COLO668 (cell line): ENCODE results near the gene EPAS1.

Experiments
- DNase-seq: peaks from one replicate; lab custom pipeline; 2025; ENCODE audit not compliant: unreplicated experiment; lab: John Stamatoyannopoulos, UW

The EPAS1 gene

GRCh38 chr2:46337208-46337994 is 40.2 kb downstream of the EPAS1 start:
- no peak for DNase-seq

GRCh38 chr2:46338674-46339073 is 41.5 kb downstream of the EPAS1 start:
- no peak for DNase-seq

- no peak for DNase-seq
Observed at GRCh38 chr2:46339200-46339599, 42.0 kb downstream of the EPAS1 start.

DNA sequence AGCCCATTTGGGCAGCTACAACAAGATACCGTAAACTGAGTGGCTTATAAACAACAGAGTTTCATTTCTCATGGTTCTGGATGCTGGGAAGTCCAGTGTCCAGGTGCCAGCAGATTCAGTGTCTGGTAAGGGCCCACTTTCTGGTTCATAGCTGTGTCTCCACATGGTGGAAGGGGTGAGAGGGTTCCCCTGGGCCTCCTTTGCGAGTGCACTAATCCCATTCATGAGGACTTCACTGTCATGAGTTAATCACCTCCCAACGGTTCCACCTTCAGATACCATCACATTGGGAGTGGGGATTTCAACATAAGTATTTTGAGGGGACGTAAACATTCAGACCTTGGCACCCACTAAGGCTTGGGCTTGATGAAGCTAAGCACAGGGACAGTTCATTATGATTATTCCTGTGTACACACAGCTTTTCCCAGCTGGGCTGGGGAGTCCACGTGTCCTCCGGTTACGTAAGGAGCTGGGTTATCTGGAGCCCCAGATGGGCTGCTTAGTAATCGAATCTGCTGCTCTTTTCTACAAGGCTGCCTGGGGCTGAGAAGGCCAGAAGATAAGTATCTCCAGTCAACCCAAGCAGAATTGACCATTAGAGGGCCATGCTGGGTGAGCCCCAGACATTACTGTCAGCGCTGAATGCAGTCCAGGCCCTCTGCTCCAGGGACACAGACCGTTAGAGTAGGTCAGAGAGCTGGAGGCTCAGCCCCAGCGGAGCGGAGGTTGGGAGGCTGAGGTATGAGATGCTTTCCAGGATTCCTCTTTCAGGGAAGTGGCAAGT is 42.7 kb downstream of the EPAS1 start:
- no peak for DNase-seq

DNA sequence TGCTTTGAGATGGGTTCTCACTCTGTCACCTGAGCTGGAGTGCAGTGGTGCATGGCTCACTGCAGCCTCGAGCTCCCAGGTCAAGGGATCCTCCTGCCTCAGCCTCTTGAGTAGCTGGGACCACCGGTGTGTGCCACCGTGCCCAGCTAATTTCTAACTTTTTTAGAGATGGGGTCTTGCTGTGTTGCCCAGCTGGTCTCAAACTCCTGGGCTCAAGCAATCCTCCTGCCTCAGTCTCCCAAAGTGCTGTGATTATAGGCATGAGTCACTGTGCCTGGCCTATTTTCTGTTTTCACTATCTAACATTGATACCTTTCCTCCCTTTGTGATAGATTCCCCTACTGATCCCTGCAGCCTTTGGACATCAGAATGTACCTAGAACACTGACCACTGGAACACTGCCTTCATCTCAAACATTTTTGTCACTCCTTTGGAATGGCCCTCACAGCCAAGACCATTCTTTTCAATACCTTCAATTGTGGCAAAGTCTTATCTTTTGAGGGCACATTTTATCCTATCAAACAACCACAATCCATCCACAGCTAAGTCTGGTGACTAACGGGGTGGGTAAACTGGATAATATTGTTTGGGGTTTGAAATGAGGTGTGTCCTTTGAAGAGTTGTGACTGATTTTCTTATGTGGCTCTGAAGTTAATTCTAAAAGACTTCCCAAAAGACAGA is 43.7 kb downstream of the EPAS1 start:
- no peak for DNase-seq

- no peak for DNase-seq
Observed at GRCh38 chr2:46342566-46343315, 45.5 kb downstream of the EPAS1 start.

- no peak for DNase-seq
Observed at GRCh38 chr2:46344706-46345105, 47.5 kb downstream of the EPAS1 start.

GRCh38 chr2:46345775-46346174 is 48.6 kb downstream of the EPAS1 start:
- DNase-seq = no peak

GRCh38 chr2:46346719-46347118 is 49.5 kb downstream of the EPAS1 start:
- DNase-seq = no peak

DNA sequence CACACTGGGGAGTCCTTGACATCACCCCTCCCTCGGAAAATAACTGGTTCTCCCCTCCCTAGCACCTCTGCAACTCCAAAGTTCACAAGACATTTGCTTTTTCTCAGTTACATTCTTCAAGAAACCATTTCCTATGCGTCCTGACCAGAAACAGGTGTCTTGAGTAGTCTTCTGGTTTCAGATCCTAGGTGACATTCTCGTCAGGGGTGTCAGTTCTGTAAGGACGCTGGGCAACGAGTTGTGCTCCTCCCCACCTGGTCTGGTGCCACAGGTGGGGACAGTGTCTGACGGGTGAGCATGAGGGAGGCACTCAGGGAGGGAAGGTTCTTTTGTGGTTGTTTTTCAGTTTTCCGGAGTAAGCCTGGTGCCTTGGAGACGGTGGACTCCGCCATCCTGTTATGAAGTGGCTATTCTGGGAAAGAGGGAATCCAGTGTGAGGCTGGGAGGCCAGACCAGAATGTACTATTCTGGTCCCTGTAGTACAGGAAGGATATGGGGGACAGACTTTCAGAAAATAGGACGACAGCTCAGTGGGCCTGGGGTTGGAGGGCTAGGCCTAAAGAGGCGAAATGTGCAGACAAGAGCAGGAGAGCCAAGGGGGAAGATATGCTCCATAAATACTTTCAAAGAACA is 50.6 kb downstream of the EPAS1 start:
- DNase-seq = no peak

DNA sequence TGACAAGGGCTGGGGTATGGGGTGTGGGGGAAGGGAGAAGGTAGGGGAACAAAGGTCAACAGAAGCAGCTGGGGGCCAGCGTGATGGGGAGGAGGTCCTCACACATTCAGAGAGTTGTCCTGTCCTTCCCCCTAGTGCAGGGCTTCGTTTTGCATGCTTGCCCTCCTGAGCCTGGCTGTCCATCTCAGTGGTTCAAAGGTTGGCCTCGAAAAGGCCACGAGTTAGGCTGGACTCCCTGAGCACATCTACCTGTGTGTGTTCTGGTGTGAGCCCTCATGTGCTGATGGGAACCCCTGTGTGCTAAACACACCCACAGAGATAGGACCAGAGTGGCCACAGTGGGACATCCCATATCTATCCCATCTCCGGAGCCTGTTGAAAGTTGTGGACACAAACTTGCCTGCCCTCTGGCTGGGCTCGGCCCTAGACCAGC is 51.9 kb downstream of the EPAS1 start:
- no peak for DNase-seq

- DNase-seq = no peak
Observed at GRCh38 chr2:46350029-46350689, 53.0 kb downstream of the EPAS1 start.

- no peak for DNase-seq
Observed at GRCh38 chr2:46351098-46351749, 54.0 kb downstream of the EPAS1 start.

GRCh38 chr2:46351750-46352138 is 54.5 kb downstream of the EPAS1 start:
- DNase-seq = no peak

GRCh38 chr2:46352621-46353020 is 55.4 kb downstream of the EPAS1 start:
- DNase-seq = no peak

DNA sequence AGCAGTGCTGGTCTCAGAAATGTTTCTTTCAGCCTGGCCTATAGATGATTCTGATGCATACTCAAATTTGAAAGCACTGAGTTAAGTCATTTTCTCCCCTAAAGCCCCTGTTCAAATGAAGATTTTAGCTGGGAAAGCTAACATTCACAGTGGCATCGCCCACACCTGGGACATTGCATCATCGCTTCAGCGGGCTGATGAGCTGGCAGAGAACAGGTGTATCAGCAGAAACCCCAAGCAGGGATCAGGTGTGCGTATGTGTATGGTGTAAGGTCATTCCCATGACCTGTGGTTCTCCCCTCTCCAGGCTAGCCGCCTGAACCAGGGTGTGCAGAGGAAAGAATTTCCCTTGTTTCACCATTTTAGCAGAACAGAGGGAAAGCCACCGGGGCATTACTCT is 56.3 kb downstream of the EPAS1 start:
- DNase-seq = peak; percentile 46

DNA sequence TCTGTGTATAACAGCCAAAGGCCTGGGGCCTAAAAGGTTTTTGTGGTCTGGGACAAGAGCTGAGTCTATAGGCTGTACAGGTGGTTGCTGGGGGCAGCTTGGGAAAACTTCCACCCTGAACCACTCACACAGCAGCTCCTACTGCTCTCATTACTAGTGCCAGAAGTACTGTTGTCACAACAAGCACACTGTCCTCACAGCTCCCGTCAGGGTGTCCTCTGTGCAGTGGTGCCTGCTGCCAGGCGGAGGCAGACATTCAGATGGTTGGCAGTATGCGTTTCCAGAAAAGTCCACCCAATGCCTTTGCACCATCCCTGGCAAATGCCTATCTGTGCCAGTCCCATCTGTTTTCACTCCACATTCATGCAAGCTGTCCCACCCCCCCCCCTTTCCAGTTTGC is 58.5 kb downstream of the EPAS1 start:
- DNase-seq = peak; percentile 11

GRCh38 chr2:46356991-46357390 is 59.8 kb downstream of the EPAS1 start:
- DNase-seq = no peak

DNA sequence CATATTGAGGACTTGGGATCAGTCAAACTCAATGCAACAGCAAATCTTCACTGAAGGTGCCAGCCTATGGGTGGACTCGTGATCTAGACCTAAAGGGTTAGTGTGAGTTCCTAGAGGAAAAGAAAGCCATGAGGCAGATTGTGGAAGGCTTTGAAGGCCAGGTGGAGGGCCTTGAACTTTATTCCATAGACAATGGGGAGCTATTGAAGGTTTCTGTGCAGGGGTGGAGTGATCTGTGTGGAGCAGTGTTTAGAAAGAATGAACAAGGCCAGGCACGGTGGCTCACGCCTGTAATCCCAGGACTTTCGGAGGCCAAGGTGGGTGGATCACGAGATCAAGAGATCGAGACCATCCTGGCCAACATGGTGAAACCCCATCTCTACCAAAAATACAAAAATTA is 61.5 kb downstream of the EPAS1 start:
- no peak for DNase-seq

- DNase-seq = no peak
Observed at GRCh38 chr2:46360303-46360702, 63.1 kb downstream of the EPAS1 start.
